RWPE2 (cell line): ENCODE results near the gene ICA1L.

ENCODE experiments used
- ATAC-seq: fragments of 200-7000 bp; cut with Tn5 transposase; 3 replicates; pipeline ENCODE4 v1.9.1; 2021; ENCODE audit warnings: low read depth
- DNase-seq: peaks from one replicate; pipeline ENCODE4 v3.0.0-alpha.2; 2020; ENCODE audit warnings: low spot score
- H3K27ac ChIP-seq: fragments of 450-650 bp; 2 replicates; pipeline ENCODE4 v1.5.1; 2017; ENCODE audit warnings: mild to moderate bottlenecking; ENCODE audit not compliant: poor library complexity, severe bottlenecking
- H3K27me3 ChIP-seq: fragments of 250-450 bp; sonication (Bioruptor Pico); 2 replicates; pipeline ENCODE4 v1.5.1; 2021; ENCODE audit warnings: mild to moderate bottlenecking, moderate library complexity; ENCODE audit not compliant: insufficient read depth, poor library complexity, severe bottlenecking
- H3K36me3 ChIP-seq: fragments of 250-450 bp; sonication (Bioruptor Pico); 2 replicates; pipeline ENCODE4 v1.5.1; 2020; ENCODE audit warnings: low read depth, mild to moderate bottlenecking, moderate library complexity
- H3K4me1 ChIP-seq: fragments of 250-450 bp; sonication (Bioruptor Pico); 2 replicates; pipeline ENCODE4 v1.5.1; 2021; ENCODE audit warnings: mild to moderate bottlenecking, moderate library complexity; ENCODE audit not compliant: insufficient read depth, poor library complexity, severe bottlenecking
- H3K4me3 ChIP-seq: fragments of 250-450 bp; sonication (Bioruptor Pico); 2 replicates; pipeline ENCODE4 v1.5.1; 2021; ENCODE audit warnings: mild to moderate bottlenecking, moderate library complexity; ENCODE audit not compliant: severe bottlenecking
- H3K9me3 ChIP-seq: fragments of 250-450 bp; sonication (Bioruptor Pico); 2 replicates; pipeline ENCODE4 v1.5.1; 2021; ENCODE audit warnings: mild to moderate bottlenecking, moderate library complexity; ENCODE audit not compliant: severe bottlenecking
- TF ChIP-seq, protein P1 (sequence below): fragments of 450-650 bp; IDR thresholded peaks from one replicate; pipeline ENCODE4 v1.5.1; 2017; ENCODE audit warnings: mild to moderate bottlenecking, moderate library complexity; ENCODE audit not compliant: poor library complexity, severe bottlenecking

The ICA1L gene

DNA sequence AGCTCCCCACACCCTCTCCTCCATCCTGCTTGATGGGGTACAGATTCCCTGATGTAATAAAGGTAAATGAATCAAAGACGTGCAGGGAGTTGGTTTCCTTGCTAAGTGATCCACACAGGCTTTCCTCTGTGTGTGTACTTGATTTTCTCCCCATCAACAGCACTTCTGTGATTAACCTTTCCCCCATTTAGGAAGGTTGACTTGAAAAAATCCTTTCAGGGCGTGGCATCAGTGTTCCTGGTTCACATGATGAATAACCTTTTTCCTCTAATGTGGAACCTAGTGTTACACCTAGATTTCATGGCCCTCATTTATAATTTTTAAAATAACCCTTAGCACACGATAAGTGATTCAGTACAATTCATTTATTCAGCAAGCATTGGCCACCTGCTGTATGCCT is 115.0 kb downstream of the ICA1L start:
- H3K4me1 ChIP-seq = no peaks in the 10 kb centered on the region
- no peaks in the 10 kb centered on the region for H3K9me3 ChIP-seq
- H3K4me3 ChIP-seq = no peak overlapping the region
- no peak for ATAC-seq
- no peak overlapping the region for H3K27ac ChIP-seq
- H3K36me3 ChIP-seq = peaks cover 9% of the 10 kb centered on the region; the same call in 1 of the 2 replicates
- DNase-seq = no peak
- no peaks in the 10 kb centered on the region for H3K27me3 ChIP-seq
- TF ChIP-seq, protein P1, sequence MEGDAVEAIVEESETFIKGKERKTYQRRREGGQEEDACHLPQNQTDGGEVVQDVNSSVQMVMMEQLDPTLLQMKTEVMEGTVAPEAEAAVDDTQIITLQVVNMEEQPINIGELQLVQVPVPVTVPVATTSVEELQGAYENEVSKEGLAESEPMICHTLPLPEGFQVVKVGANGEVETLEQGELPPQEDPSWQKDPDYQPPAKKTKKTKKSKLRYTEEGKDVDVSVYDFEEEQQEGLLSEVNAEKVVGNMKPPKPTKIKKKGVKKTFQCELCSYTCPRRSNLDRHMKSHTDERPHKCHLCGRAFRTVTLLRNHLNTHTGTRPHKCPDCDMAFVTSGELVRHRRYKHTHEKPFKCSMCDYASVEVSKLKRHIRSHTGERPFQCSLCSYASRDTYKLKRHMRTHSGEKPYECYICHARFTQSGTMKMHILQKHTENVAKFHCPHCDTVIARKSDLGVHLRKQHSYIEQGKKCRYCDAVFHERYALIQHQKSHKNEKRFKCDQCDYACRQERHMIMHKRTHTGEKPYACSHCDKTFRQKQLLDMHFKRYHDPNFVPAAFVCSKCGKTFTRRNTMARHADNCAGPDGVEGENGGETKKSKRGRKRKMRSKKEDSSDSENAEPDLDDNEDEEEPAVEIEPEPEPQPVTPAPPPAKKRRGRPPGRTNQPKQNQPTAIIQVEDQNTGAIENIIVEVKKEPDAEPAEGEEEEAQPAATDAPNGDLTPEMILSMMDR = no peak

- TF ChIP-seq, protein P1 = no peak
- no peak overlapping the region for H3K4me3 ChIP-seq
- H3K36me3 ChIP-seq = peaks cover 9% of the 10 kb centered on the region; the same call in 1 of the 2 replicates
- ATAC-seq (no peak), DNase-seq (no peak)
- H3K27me3 ChIP-seq = no peaks in the 10 kb centered on the region
- peaks cover 13% of the 10 kb centered on the region for H3K4me1 ChIP-seq
- no peaks in the 10 kb centered on the region for H3K9me3 ChIP-seq
- H3K27ac ChIP-seq = no peak overlapping the region
Observed at GRCh38 chr2:202754936-202755335, 116.6 kb downstream of the ICA1L start.

GRCh38 chr2:202752071-202752470 is 119.5 kb downstream of the ICA1L start:
- Histone ChIP-seq H3K4me3 (no peak overlapping the region), H3K27me3 (no peaks in the 10 kb centered on the region), H3K9me3 (no peaks in the 10 kb centered on the region), H3K36me3 (no peaks in the 10 kb centered on the region), H3K4me1 (peaks cover 19% of the 10 kb centered on the region), H3K27ac (no peak overlapping the region)
- TF ChIP-seq, protein P1 = no peak
- no peak for DNase-seq
- ATAC-seq = no peak

DNA sequence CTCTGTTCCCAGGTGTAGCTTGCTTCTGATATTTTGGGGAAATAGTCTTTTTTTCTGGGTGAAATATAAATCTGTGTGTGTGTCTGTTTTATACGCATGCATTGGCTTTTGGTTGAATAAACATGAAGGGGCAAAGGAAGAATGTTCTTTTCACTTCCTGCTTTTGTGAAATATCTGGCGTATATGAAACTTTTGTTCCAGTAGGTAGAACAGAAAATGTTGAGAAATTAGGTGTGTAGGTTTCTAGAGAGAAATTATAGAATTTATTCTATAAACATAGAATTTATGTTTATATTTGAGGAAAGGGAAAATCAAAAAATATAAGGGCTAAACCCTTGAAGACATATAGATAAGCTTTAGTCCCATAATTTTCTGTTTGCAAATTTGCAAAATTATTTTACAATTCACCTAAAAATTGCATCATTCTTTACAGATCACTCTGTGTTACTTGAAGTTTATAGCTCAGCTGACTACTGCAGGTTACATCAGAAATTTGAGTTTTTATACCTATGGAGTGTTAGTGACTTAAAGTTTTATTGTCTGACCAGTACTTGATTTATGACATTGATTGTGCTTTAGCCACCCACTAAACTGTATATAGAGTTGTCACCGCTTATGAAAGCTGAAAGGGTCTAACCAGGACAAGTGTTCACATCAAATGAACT is 120.7 kb downstream of the ICA1L start:
- peak; percentile 49; the same call in 2 of the 3 replicates for ATAC-seq
- DNase-seq = no peak

DNA sequence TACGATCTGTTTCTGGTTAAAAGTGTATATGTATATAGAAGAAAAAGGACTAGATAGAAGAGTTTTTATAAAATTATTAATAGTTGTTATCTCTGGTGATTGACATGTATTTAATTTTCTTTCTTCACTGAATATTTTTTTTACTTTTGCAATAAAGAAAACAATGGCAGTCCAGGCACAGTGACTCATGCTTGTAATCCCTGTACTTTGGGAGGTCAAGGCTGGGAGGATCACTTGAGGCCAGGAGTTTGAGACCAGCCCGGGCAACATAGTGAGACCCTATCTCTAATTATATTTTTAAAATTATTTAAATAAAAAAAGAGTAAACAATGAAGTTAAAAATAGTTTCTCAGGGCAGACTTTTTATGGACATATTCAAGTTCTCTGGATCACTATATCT is 122.1 kb downstream of the ICA1L start:
- H3K4me1 ChIP-seq = peaks cover 19% of the 10 kb centered on the region
- H3K27ac ChIP-seq = no peak overlapping the region
- DNase-seq (no peak), ATAC-seq (no peak)
- H3K4me3 ChIP-seq = no peak overlapping the region
- no peaks in the 10 kb centered on the region for H3K27me3 ChIP-seq
- H3K36me3 ChIP-seq = no peaks in the 10 kb centered on the region
- no peaks in the 10 kb centered on the region for H3K9me3 ChIP-seq
- TF ChIP-seq, protein P1 = no peak

More for the DNA sequence above, 120.7 kb downstream of the ICA1L start:
- H3K9me3 ChIP-seq = no peaks in the 10 kb centered on the region
- TF ChIP-seq, protein P1 = no peak
- H3K27me3 ChIP-seq = no peaks in the 10 kb centered on the region
- H3K27ac ChIP-seq = peak overlapping the region; percentile 10
- H3K36me3 ChIP-seq = no peaks in the 10 kb centered on the region
- H3K4me1 ChIP-seq = peaks cover 19% of the 10 kb centered on the region
- H3K4me3 ChIP-seq = no peak overlapping the region
